HEK293 (cell line): Measurements from ENCODE around the gene NUDT13.

Experiments used
- CTCF ChIA-PET: fragments of 350-600 bp; formaldehyde crosslinking; extraction: SDS; loops from one replicate; lab custom pipeline; 2021; ENCODE audit warnings: antibody characterized with exemption; lab: Yijun Ruan, JAX
- POLR2A ChIA-PET: fragments of 300-600 bp; formaldehyde crosslinking; extraction: SDS; loops from one replicate; lab custom pipeline; 2020; ENCODE audit warnings: antibody characterized with exemption, inconsistent platforms; lab: Yijun Ruan, JAX
- H3K27ac ChIP-seq: fragments of 200-500 bp; sonication (Bioruptor generic); 2 replicates; pipeline ENCODE4 v1.5.1; 2014; ENCODE audit warnings: low read depth, low read length, control low read depth, inconsistent platforms; ENCODE audit errors: extremely low read depth
- H3K36me3 ChIP-seq, 2 experiments: fragments of 200-500 bp in 1 of 2; sonication (Bioruptor generic) in 1 of 2; 1 replicate in 1 of 2; 2 replicates in 1 of 2; pipeline ENCODE4 v1.5.1; 2014 to 2017; ENCODE audit warnings: inconsistent platforms in 2 of 2, low read length in 2 of 2; ENCODE audit not compliant: control insufficient read depth in 2 of 2, insufficient read depth in 1 of 2
- H3K4me1 ChIP-seq: fragments of 200-500 bp; sonication (Bioruptor generic); 2 replicates; pipeline ENCODE4 v1.5.1; 2014; ENCODE audit warnings: mild to moderate bottlenecking, low read length, inconsistent platforms; ENCODE audit not compliant: control insufficient read depth, insufficient read depth
- H3K4me3 ChIP-seq: 2 replicates; pipeline ENCODE4 v1.5.1; 2011; ENCODE audit warnings: low read depth, mild to moderate bottlenecking, control low read depth, low read length, moderate library complexity
- H3K9me3 ChIP-seq: fragments of 200-500 bp; sonication (Bioruptor generic); 2 replicates; pipeline ENCODE4 v1.5.1; 2014; ENCODE audit warnings: low read depth, low read length, inconsistent platforms; ENCODE audit not compliant: control insufficient read depth, insufficient read depth
- BCL11A ChIP-seq: fragments of 450-650 bp; formaldehyde crosslinking; IDR thresholded peaks from 2 replicates; pipeline ENCODE4 v1.5.1; 2016; ENCODE audit warnings: low read depth, missing biosample characterization, missing genetic modification characterization
- GLIS2 ChIP-seq: fragments of 450-650 bp; formaldehyde crosslinking; IDR thresholded peaks from 2 replicates; pipeline ENCODE4 v1.5.1; 2016; ENCODE audit warnings: missing biosample characterization, missing genetic modification characterization
- KLF17 ChIP-seq: fragments of 450-650 bp; formaldehyde crosslinking; IDR thresholded peaks from 2 replicates; pipeline ENCODE4 v1.5.1; 2016; ENCODE audit warnings: missing biosample characterization, missing genetic modification characterization
- MEIS1 ChIP-seq: sonication (generic); formaldehyde crosslinking; IDR thresholded peaks from 2 replicates; pipeline ENCODE4 v1.8.1; 2022; ENCODE audit warnings: missing genetic modification reagents, mild to moderate bottlenecking, borderline replicate concordance
- PATZ1 ChIP-seq: fragments of 450-650 bp; formaldehyde crosslinking; IDR thresholded peaks from 2 replicates; pipeline ENCODE4 v1.5.1; 2016; ENCODE audit warnings: missing biosample characterization, missing genetic modification characterization
- PRDM1 ChIP-seq: fragments of 450-650 bp; formaldehyde crosslinking; IDR thresholded peaks from 2 replicates; pipeline ENCODE4; 2016; ENCODE audit warnings: missing biosample characterization, missing genetic modification characterization
- SCRT1 ChIP-seq: fragments of 450-650 bp; formaldehyde crosslinking; IDR thresholded peaks from 2 replicates; pipeline ENCODE4 v1.5.1; 2016; ENCODE audit warnings: missing biosample characterization, missing genetic modification characterization, borderline replicate concordance
- YY1 ChIP-seq: fragments of 450-650 bp; formaldehyde crosslinking; IDR thresholded peaks from 2 replicates; pipeline ENCODE4 v1.5.1; 2018; ENCODE audit warnings: missing biosample characterization, missing genetic modification characterization
- ZBTB11 ChIP-seq: fragments of 450-650 bp; formaldehyde crosslinking; conservative IDR thresholded peaks from 2 replicates; pipeline ENCODE4 v1.5.1; 2016; ENCODE audit warnings: low read depth, missing biosample characterization, missing genetic modification characterization
- ZNF155 ChIP-seq: fragments of 450-650 bp; formaldehyde crosslinking; IDR thresholded peaks from 2 replicates; pipeline ENCODE4 v1.5.1; 2016; ENCODE audit warnings: missing biosample characterization, missing genetic modification characterization
- ZNF16 ChIP-seq: fragments of 450-650 bp; formaldehyde crosslinking; IDR thresholded peaks from 2 replicates; pipeline ENCODE4 v1.5.1; 2016; ENCODE audit warnings: low read depth, missing biosample characterization, missing genetic modification characterization
- ZNF280C ChIP-seq: fragments of 450-650 bp; formaldehyde crosslinking; IDR thresholded peaks from 2 replicates; pipeline ENCODE4 v1.5.1; 2016; ENCODE audit warnings: missing biosample characterization, missing genetic modification characterization
- ZNF335 ChIP-seq: fragments of 450-650 bp; formaldehyde crosslinking; conservative IDR thresholded peaks from 2 replicates; pipeline ENCODE4 v1.5.1; 2016; ENCODE audit warnings: missing biosample characterization, missing genetic modification characterization
- ZNF341 ChIP-seq: fragments of 450-650 bp; formaldehyde crosslinking; IDR thresholded peaks from 2 replicates; pipeline ENCODE4; 2016; ENCODE audit warnings: low read depth, missing biosample characterization, missing genetic modification characterization
- ZNF398 ChIP-seq: fragments of 450-650 bp; formaldehyde crosslinking; IDR thresholded peaks from 2 replicates; pipeline ENCODE4 v1.5.1; 2017; ENCODE audit warnings: missing biosample characterization, missing genetic modification characterization
- ZNF514 ChIP-seq: fragments of 450-650 bp; formaldehyde crosslinking; IDR thresholded peaks from 2 replicates; pipeline ENCODE4 v1.5.1; 2016; ENCODE audit warnings: missing biosample characterization, missing genetic modification characterization
- ZNF776 ChIP-seq: fragments of 450-650 bp; formaldehyde crosslinking; IDR thresholded peaks from 2 replicates; pipeline ENCODE4 v1.5.0; 2017; ENCODE audit warnings: missing biosample characterization, missing genetic modification characterization, borderline replicate concordance
- TF ChIP-seq, protein P1 (sequence below): fragments of 450-650 bp; formaldehyde crosslinking; IDR thresholded peaks from 2 replicates; pipeline ENCODE4 v1.5.1; 2016; ENCODE audit warnings: missing biosample characterization, missing genetic modification characterization
- TF ChIP-seq, protein P2 (sequence below): fragments of 450-650 bp; formaldehyde crosslinking; IDR thresholded peaks from 2 replicates; pipeline ENCODE4 v1.5.1; 2016; ENCODE audit warnings: missing biosample characterization, missing genetic modification characterization

The NUDT13 gene

GRCh38 chr10:73134727-73135126 lies 24.5 kb downstream of the NUDT13 start:
- no peak overlapping the region for H3K27ac ChIP-seq
- no peak overlapping the region for H3K4me3 ChIP-seq
- 0 out of 2 replicates have a peak, but pooled peaks cover 3% of the 10 kb centered on the region for H3K4me1 ChIP-seq
- CTCF ChIA-PET, result interaction anchor here (1.5 to 2.2 kb wide), 2 partner anchors 24 to 38 kb away, joined by 4 to 10 read pairs; partner anchors contain the start of gene P4HA1
- no peak for TF ChIP-seq ZNF341 (tag by site-specific recombination)
- no peak for TF ChIP-seq ZNF155 (tag by site-specific recombination)
- TF ChIP-seq ZNF335 (tag by site-specific recombination), result no peak
- TF ChIP-seq GLIS2 (tag by site-specific recombination), result no peak
- TF ChIP-seq KLF17 (tag by site-specific recombination), result no peak
- TF ChIP-seq YY1, result no peak
- no peak for TF ChIP-seq ZBTB11 (tag by site-specific recombination)
- TF ChIP-seq ZNF16 (tag by site-specific recombination), result no peak
- TF ChIP-seq BCL11A (tag by site-specific recombination), result no peak
- TF ChIP-seq ZNF398 (tag by site-specific recombination), result no peak
- TF ChIP-seq ZNF280C (tag by site-specific recombination), result no peak
- TF ChIP-seq, all 188 proteins: peak for 0
- H3K9me3 ChIP-seq, result no peaks in the 10 kb centered on the region
- POLR2A ChIA-PET, result no interaction called here
- H3K36me3 ChIP-seq, result peaks cover 53 to 81% of the 10 kb centered on the region in 2 experiments

DNA sequence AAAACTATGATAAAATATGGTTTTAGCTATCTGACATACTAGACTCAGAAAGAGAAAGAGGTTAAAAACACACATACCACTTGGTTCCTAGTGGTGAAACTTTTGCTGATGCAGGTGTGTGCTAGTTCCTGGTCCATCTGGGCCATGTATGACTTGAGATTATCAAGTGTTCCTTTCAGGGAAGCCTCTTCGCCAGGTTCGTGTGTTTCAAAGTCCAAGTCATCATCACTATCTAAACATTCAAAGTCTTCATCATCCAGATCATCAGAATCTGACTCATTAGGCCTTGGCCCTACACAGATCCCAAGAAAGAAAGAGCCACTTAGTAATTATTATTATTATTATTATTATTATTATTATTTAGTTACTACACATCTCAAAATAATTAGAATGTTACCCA lies 26.4 kb downstream of the NUDT13 start:
- TF ChIP-seq, protein P1, sequence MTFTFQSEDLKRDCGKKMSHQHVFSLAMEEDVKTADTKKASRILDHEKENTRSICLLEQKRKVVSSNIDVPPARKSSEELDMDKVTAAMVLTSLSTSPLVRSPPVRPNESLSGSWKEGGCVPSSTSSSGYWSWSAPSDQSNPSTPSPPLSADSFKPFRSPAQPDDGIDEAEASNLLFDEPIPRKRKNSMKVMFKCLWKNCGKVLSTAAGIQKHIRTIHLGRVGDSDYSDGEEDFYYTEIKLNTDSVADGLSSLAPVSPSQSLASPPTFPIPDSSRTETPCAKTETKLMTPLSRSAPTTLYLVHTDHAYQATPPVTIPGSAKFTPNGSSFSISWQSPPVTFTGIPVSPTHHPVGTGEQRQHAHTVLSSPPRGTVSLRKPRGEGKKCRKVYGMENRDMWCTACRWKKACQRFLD (tag by site-specific recombination), result no peak
- no peak for TF ChIP-seq SCRT1
- TF ChIP-seq, protein P2, sequence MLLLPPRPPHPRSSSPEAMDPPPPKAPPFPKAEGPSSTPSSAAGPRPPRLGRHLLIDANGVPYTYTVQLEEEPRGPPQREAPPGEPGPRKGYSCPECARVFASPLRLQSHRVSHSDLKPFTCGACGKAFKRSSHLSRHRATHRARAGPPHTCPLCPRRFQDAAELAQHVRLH (tag by site-specific recombination), result no peak
- no peak for TF ChIP-seq PATZ1 (tag by site-specific recombination)
- TF ChIP-seq MEIS1 (CRISPR knock-in tag), result no peak
- no peak for TF ChIP-seq PRDM1 (tag by site-specific recombination)
- TF ChIP-seq ZNF776, result no peak
- TF ChIP-seq ZNF514 (tag by site-specific recombination), result no peak
- no peak overlapping the region for H3K4me3 ChIP-seq
- no peak overlapping the region for H3K27ac ChIP-seq
- H3K9me3 ChIP-seq, result no peaks in the 10 kb centered on the region
- peaks cover 59 to 79% of the 10 kb centered on the region in 2 experiments for H3K36me3 ChIP-seq
- 0 out of 2 replicates have a peak, but pooled peaks cover 1% of the 10 kb centered on the region for H3K4me1 ChIP-seq
- POLR2A ChIA-PET, result no interaction called here
- CTCF ChIA-PET, result interaction anchor here (0.6 to 2.2 kb wide), 3 partner anchors 8 to 25 kb away, joined by 3 to 10 read pairs (median 3); no protein-coding TSS in a partner anchor
